ENCODE data around the gene MBP.

MBP gene

DNA sequence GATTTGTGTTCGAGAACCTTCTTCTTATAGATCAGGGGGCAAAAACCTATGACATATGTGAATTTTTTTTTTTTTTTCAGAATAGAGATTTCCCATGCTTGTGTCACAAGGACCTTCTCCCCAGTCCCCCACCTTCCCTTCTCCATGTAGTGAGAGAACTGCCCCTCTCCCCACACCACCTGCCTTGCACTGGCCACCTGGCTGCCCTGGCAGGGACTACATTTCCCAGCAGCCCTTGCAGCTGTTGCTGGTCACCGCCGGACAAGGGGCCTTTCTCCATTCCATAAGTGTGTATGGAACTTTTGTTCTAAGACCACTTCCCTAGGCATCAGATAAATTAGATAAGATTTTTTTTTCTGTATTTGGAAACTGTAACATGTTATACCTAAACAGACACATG is 22.2 kb downstream of the MBP start:
- peaks cover 7% of the 10 kb centered on the region for H3K4me1 ChIP-seq (ENCODE audit: control insufficient read depth, low read depth, low read length)
- no peaks in the 10 kb centered on the region for H3K27me3 ChIP-seq (ENCODE audit: control insufficient read depth, insufficient read depth, low read length)

DNA sequence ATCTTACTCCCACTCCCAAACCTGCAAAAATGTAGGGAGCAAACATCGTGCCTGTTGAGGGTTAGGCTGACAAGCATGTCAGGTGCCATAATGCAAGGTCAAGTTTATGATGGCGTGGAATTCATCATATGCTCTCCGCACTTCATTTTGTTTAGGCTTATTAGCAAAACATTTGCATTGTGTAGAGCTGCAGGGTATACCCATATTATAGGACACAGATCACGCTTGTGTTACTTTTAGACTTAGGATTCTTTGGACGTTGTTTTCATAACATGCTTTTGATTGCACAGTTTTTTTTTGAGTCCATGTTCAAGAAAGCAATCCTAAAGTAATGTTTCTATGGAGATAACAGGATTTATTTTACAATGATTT is 22.9 kb downstream of the MBP start:
- H3K4me3 ChIP-seq (ENCODE audit: low read length), result no peak overlapping the region
- no peaks in the 10 kb centered on the region for H3K36me3 ChIP-seq (ENCODE audit: control insufficient read depth, low read depth, low read length)
- peaks cover 7% of the 10 kb centered on the region for H3K4me1 ChIP-seq (ENCODE audit: control insufficient read depth, low read depth, low read length)
- no peak overlapping the region for H3K27ac ChIP-seq (ENCODE audit: low read length)
- no peaks in the 10 kb centered on the region for H3K27me3 ChIP-seq (ENCODE audit: control insufficient read depth, insufficient read depth, low read length)
- H3K9me3 ChIP-seq (ENCODE audit: control insufficient read depth, low read depth, low read length), result no peaks in the 10 kb centered on the region
- H3K9ac ChIP-seq (ENCODE audit: low read length), result no peak overlapping the region

More for the DNA sequence above, 22.2 kb downstream of the MBP start:
- no peak overlapping the region for H3K9ac ChIP-seq (ENCODE audit: low read length)
- H3K9me3 ChIP-seq (ENCODE audit: control insufficient read depth, low read depth, low read length), result no peaks in the 10 kb centered on the region
- no peak overlapping the region for H3K4me3 ChIP-seq (ENCODE audit: low read length)
- H3K36me3 ChIP-seq (ENCODE audit: control insufficient read depth, low read depth, low read length), result no peaks in the 10 kb centered on the region
- H3K27ac ChIP-seq (ENCODE audit: low read length), result no peak overlapping the region

DNA sequence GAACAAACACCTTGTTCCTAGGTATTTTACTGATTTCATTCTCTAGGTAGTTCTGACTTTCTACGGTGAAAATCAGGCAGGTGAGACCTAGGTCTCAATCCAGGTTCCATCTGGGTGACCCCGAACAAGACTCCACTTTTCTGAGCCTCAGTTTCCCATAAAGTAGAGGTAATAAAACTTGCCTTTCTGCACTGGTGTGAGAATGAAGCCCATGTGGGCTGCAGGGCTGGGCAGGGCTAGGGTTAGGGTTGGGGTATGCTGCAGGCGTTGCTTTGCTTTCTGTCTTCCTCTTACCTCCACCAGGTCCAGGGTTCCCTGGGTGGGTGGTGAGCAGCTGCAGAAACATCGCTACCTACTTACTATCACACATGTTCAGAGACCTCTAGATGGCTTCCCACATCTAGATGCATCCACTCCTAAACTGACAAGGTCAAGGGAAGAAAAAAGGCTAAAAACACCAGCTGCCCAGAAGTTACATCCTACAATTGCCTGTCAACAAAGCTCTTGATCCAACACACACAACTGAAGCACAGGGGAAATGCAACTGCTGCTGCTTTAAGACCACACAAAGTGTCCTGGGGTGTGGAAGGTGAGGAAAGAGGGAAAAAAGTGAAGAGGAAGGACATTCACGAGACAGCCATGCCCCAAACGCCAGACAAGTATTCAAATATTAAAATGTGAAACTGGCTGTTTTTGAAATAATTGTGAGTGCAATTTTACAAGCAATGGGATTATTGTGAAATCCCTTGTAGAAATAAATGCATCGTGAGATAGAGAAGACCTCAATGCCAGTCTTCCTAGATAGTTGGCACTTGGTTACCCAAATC is 23.5 kb downstream of the MBP start:
- H3K27ac ChIP-seq (ENCODE audit: low read length), result no peak overlapping the region
- H3K36me3 ChIP-seq (ENCODE audit: control insufficient read depth, low read depth, low read length), result no peaks in the 10 kb centered on the region
- H3K27me3 ChIP-seq (ENCODE audit: control insufficient read depth, insufficient read depth, low read length), result no peaks in the 10 kb centered on the region
- no peak overlapping the region for H3K4me3 ChIP-seq (ENCODE audit: low read length)
- H3K9ac ChIP-seq (ENCODE audit: low read length), result no peak overlapping the region
- peaks cover 6% of the 10 kb centered on the region for H3K4me1 ChIP-seq (ENCODE audit: control insufficient read depth, low read depth, low read length)
- H3K9me3 ChIP-seq (ENCODE audit: control insufficient read depth, low read depth, low read length), result no peaks in the 10 kb centered on the region

DNA sequence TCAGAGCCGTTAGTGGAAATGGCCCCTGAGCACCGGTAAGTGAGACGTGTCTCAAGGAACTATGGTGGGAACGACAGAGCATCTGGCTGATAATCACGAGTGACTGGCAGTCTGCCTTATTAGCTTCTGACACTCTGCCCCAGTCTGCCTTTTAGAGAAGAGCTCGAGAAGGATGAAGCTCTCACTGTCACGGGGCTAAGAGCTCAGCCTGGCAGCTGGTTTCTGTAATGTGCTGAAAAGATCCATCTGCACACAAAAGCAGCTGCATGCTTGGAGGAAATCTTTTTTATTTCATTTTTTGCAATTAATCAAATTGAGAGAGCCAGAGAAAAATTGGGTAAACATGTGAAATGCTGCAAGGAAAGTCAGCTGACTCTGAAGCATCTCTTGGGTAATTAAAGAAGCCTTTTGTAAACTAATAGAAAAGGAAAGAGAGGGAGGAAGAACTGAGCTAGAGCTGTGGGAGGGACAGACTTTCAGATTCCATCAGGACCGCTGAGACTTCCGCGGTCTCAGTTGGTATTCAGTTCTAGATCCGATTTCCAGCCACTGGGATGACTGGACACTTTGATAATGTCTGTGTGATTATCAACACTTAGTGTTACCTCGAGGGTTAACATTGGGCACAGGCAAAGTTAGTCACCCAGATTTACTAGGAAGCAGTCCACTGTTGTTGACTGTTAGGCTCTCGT is 24.4 kb downstream of the MBP start:
- Histone ChIP-seq H3K27ac (ENCODE audit: low read length) (no peak overlapping the region), H3K9me3 (ENCODE audit: control insufficient read depth, low read depth, low read length) (no peaks in the 10 kb centered on the region), H3K4me3 (ENCODE audit: low read length) (no peak overlapping the region), H3K4me1 (ENCODE audit: control insufficient read depth, low read depth, low read length) (no peaks in the 10 kb centered on the region), H3K36me3 (ENCODE audit: control insufficient read depth, low read depth, low read length) (no peaks in the 10 kb centered on the region), H3K27me3 (ENCODE audit: control insufficient read depth, insufficient read depth, low read length) (no peaks in the 10 kb centered on the region), H3K9ac (ENCODE audit: low read length) (no peak overlapping the region)

DNA sequence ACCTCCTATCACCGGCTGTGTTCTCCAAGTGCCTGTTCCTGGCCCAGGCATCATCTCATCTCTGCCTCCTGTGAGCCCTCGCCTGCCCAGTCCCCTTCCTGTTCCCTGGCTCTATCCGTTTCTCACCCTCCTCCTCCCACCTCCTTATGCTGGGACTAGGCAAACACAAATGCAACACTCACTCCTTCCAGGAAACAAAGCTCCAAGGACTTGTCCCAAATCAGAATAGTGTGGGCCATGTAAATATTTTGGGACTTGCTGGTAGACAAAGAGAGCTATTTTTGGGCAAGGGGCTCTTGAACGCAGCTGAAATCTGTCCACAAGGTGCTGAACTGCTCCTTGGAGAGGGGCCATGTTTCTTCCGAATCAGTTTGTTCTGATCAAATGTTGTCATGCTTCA is 25.3 kb downstream of the MBP start:
- Histone ChIP-seq H3K9me3 (ENCODE audit: control insufficient read depth, low read depth, low read length) (no peaks in the 10 kb centered on the region), H3K4me1 (ENCODE audit: control insufficient read depth, low read depth, low read length) (peaks cover under 1% of the 10 kb centered on the region), H3K27me3 (ENCODE audit: control insufficient read depth, insufficient read depth, low read length) (no peaks in the 10 kb centered on the region), H3K4me3 (ENCODE audit: low read length) (no peak overlapping the region), H3K36me3 (ENCODE audit: control insufficient read depth, low read depth, low read length) (no peaks in the 10 kb centered on the region), H3K27ac (ENCODE audit: low read length) (no peak overlapping the region), H3K9ac (ENCODE audit: low read length) (no peak overlapping the region)

DNA sequence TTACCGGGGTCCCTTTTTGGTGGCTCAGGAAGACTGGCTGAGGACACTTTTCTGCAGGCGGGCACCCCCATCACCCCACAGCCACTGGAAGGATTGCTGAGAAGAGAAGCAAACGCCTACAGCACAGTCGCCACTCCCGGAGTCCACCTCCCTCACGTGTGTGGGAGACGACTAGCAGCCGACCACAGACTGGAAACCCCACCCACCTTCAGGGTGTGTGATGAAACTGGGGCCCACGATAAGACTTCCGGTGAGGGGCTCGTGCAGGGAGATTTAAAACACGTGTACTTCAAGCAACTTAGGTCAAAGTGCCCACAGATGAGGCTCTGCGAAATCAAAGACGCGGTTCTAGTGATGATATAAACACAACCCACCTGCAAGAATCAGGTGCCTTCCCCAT is 26.3 kb downstream of the MBP start:
- H3K4me1 ChIP-seq (ENCODE audit: control insufficient read depth, low read depth, low read length), result peaks cover 10% of the 10 kb centered on the region

DNA sequence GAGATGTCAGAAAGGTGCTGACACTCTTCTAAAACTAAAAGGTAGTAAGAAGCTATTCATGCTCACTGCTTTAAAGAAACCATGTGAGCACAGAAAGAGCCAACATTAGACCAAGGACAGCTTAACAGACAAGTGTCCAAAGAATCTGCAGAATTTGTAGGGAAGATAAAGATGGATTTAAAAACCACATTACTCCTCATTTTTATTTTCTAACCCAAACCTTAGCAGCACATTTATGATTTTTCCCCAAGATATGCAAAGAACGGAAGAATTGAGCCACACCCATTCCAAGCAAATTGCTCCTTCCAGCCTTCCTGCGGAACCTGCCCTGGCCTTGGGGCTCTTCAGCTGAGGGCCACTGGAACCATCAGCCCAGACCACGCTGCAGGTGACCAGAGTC is 26.9 kb downstream of the MBP start:
- no peak overlapping the region for H3K27ac ChIP-seq (ENCODE audit: low read length)

More for the DNA sequence above, 26.3 kb downstream of the MBP start:
- no peak overlapping the region for H3K9ac ChIP-seq (ENCODE audit: low read length)
- H3K27me3 ChIP-seq (ENCODE audit: control insufficient read depth, insufficient read depth, low read length), result no peaks in the 10 kb centered on the region
- no peak overlapping the region for H3K27ac ChIP-seq (ENCODE audit: low read length)
- no peak overlapping the region for H3K4me3 ChIP-seq (ENCODE audit: low read length)
- H3K9me3 ChIP-seq (ENCODE audit: control insufficient read depth, low read depth, low read length), result no peaks in the 10 kb centered on the region
- H3K36me3 ChIP-seq (ENCODE audit: control insufficient read depth, low read depth, low read length), result no peaks in the 10 kb centered on the region

DNA sequence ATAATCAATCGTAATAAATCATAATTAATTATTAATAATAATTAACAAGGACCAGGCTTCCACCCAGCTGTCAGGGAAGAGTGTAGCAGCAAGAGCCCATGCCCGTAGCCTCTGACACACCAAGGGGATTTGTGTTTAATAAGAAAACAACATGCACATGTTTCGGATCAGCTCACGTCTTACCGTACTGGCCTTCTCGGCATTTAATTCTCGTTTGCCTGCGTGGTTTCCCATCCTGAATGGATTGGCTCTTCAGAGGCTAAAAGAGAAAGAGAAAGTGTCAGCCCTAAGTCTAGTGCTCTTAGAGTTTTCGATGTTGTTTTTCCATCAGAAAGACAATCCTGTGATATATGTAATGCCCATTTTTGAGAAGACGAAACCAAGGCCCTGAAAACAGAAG is 27.6 kb downstream of the MBP start:
- no peak overlapping the region for H3K9ac ChIP-seq (ENCODE audit: low read length)
- H3K27me3 ChIP-seq (ENCODE audit: control insufficient read depth, insufficient read depth, low read length), result no peaks in the 10 kb centered on the region
- H3K9me3 ChIP-seq (ENCODE audit: control insufficient read depth, low read depth, low read length), result no peaks in the 10 kb centered on the region
- H3K4me1 ChIP-seq (ENCODE audit: control insufficient read depth, low read depth, low read length), result peaks cover 14% of the 10 kb centered on the region
- no peak overlapping the region for H3K4me3 ChIP-seq (ENCODE audit: low read length)
- no peaks in the 10 kb centered on the region for H3K36me3 ChIP-seq (ENCODE audit: control insufficient read depth, low read depth, low read length)
- no peak overlapping the region for H3K27ac ChIP-seq (ENCODE audit: low read length)

More for the DNA sequence above, 26.9 kb downstream of the MBP start:
- Histone ChIP-seq H3K4me3 (ENCODE audit: low read length) (no peak overlapping the region), H3K4me1 (ENCODE audit: control insufficient read depth, low read depth, low read length) (peaks cover 14% of the 10 kb centered on the region), H3K36me3 (ENCODE audit: control insufficient read depth, low read depth, low read length) (no peaks in the 10 kb centered on the region), H3K27me3 (ENCODE audit: control insufficient read depth, insufficient read depth, low read length) (no peaks in the 10 kb centered on the region), H3K9me3 (ENCODE audit: control insufficient read depth, low read depth, low read length) (no peaks in the 10 kb centered on the region), H3K9ac (ENCODE audit: low read length) (no peak overlapping the region)

DNA sequence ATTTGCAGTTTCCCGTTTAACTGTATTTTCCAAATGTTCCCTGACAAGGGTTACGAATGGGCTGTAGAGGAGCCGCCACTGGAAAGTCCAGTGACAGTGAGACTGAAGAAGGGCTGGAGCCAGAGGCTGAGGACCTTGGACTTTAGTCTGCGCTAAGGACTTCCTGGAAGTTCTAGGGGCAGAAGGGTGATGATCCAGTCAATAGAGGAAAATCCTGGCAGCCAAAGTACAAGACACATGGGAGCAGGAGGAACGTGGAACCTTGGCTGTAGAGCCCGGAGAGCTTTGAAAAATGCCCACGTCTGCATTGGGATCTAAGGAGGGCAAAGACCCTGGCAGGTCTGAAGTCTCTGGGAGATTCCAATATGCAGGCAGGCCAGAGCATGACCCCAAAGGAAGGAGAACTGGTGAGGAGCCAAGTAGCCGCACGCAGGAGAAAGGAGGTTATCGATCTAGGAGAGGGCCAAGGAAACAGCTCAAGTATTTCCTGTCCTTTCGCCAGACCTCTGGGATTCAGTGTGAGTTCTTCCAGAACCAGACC is 28.5 kb downstream of the MBP start:
- Histone ChIP-seq H3K27me3 (ENCODE audit: control insufficient read depth, insufficient read depth, low read length) (no peaks in the 10 kb centered on the region), H3K36me3 (ENCODE audit: control insufficient read depth, low read depth, low read length) (no peaks in the 10 kb centered on the region), H3K4me3 (ENCODE audit: low read length) (no peak overlapping the region), H3K27ac (ENCODE audit: low read length) (no peak overlapping the region), H3K4me1 (ENCODE audit: control insufficient read depth, low read depth, low read length) (peaks cover 14% of the 10 kb centered on the region), H3K9me3 (ENCODE audit: control insufficient read depth, low read depth, low read length) (no peaks in the 10 kb centered on the region), H3K9ac (ENCODE audit: low read length) (no peak overlapping the region)

DNA sequence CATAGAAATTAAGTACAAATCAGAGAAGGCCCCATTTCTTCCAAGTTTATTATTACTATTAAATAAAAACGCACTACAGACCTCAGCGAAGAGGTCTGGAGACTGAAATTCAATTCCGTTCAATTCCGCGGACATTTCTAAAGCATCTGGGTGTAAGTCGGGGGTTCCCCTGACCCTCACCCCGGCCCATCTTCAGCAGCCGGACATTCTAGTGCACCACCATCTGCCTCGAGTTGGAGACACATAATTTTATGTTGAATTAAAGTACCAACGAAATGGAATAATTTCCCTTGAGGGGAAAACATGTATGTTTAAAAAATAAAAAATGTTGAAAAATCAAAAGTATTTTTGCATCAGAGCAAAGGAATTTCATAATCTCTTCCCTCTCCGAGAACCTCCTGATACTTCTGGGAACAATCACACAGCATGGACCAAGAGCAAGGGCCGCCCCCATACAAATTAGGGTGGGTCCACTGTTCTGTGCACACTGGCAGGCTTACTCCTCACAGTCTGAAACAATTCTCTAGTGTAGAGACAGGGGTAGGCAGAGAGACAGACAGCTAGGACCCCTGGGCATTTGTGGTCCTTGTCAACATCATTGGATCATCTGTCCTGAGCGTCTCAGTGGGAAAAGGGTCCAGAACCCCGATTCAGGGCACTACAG is 29.3 kb downstream of the MBP start:
- Histone ChIP-seq H3K27ac (ENCODE audit: low read length) (no peak overlapping the region), H3K4me3 (ENCODE audit: low read length) (no peak overlapping the region), H3K27me3 (ENCODE audit: control insufficient read depth, insufficient read depth, low read length) (no peaks in the 10 kb centered on the region), H3K9ac (ENCODE audit: low read length) (no peak overlapping the region), H3K4me1 (ENCODE audit: control insufficient read depth, low read depth, low read length) (peaks cover 18% of the 10 kb centered on the region), H3K9me3 (ENCODE audit: control insufficient read depth, low read depth, low read length) (no peaks in the 10 kb centered on the region), H3K36me3 (ENCODE audit: control insufficient read depth, low read depth, low read length) (no peaks in the 10 kb centered on the region)

DNA sequence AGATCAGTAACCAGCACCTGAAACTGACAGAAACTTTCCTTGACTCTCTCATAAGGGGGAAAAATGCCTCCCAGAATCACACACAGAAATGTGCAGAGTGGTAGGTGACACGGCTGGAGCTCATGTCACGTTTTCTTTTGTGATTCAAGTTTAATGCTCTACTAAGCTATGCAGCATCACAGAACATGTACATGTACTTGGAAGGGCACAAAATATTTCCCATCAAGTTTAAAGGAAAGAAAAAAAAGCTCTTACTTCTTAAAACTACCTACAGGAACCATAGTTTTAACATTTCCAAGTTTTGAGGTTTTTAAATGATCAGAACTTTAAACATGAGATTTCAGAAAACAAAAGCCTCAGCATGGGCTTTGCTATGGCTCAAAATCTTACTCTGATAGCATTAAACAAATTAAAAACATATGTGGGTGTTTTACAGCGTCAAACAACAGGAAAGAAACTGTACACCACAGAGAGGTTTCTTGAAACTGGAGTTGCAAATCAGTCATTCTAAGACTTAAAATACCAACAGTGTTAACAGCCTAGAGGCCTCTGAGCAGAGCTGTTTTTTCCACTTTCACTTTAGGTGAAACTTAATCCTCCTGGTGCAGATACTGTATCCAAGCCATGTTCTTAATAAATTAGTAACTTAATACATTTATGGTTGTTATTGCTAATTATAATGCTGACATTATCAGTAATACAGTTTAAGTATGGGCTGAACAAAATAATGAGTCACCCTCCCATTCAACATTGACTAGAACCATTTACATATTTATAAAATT is 30.1 kb downstream of the MBP start:
- H3K4me1 ChIP-seq (ENCODE audit: control insufficient read depth, low read depth, low read length), result peaks cover 25% of the 10 kb centered on the region
- H3K27me3 ChIP-seq (ENCODE audit: control insufficient read depth, insufficient read depth, low read length), result no peaks in the 10 kb centered on the region
- no peaks in the 10 kb centered on the region for H3K9me3 ChIP-seq (ENCODE audit: control insufficient read depth, low read depth, low read length)
- H3K4me3 ChIP-seq (ENCODE audit: low read length), result no peak overlapping the region
- no peak overlapping the region for H3K9ac ChIP-seq (ENCODE audit: low read length)
- no peak overlapping the region for H3K27ac ChIP-seq (ENCODE audit: low read length)
- no peaks in the 10 kb centered on the region for H3K36me3 ChIP-seq (ENCODE audit: control insufficient read depth, low read depth, low read length)
